Lower leg skin (tissue), 3 donors: Measurements from ENCODE around the gene PLEKHO1.

Experiments used
- CTCF ChIP-seq, 3 donors: fragments of 450-650 bp; IDR thresholded peaks; one replicate each; pipeline ENCODE4 v1.5.1; 2016; ENCODE audit warnings: antibody characterized with exemption in 3 of 3, mild to moderate bottlenecking in 3 of 3, moderate library complexity in 2 of 3
- POLR2A ChIP-seq, 2 donors: fragments of 450-650 bp; IDR thresholded peaks; one replicate each; pipeline ENCODE4 v1.6.1; 2016 to 2017; ENCODE audit warnings: antibody characterized with exemption in 2 of 2, mild to moderate bottlenecking in 1 of 2, moderate library complexity in 1 of 2

- TF ChIP-seq POLR2A (IDR thresholded peaks at IDR 0.05), result no peak
- no peak for TF ChIP-seq CTCF (IDR thresholded peaks at IDR 0.05)
These were observed 14.5 kb downstream of the PLEKHO1 start for GRCh38 chr1:150164224-150164623.
